HG02981 (cell line): ENCODE data around the gene KDM4C.
"Not testable (repeated sequence)": the region's sequence is repeated elsewhere in the genome, so short reads cannot be mapped to it uniquely, and the experiment has no call there.

Experiments
- ATAC-seq: cut with Tn5 transposase; IDR thresholded peaks from one replicate; pipeline ENCODE4 v1.9.1; 2021; ENCODE audit warnings: mild to moderate bottlenecking, moderate library complexity; ENCODE audit not compliant: unreplicated experiment

The KDM4C gene

GRCh38 chr9:6802926-6803325 lies 45.2 kb downstream of the KDM4C start:
- ATAC-seq = no peak

- ATAC-seq = no peak
These were observed 47.8 kb downstream of the KDM4C start for GRCh38 chr9:6805532-6805931.

DNA sequence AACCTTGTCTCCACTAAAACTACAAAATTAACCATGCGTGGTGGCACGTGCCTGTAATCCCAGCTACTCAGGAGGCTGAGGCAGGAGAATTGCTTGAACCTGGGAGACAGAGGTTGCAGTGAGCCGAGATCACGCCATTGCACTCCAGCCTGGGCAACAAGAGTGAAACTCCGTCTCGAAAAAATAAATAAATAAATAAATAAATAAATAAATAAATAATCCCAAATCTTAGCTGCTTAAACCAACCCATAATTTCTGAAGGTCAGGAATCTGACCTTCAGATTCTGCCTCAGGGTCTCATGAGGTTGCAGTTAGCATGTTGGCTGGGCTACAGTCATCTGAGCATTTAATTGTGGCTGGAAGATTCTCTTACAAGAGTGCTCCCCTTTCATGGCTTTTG lies 48.5 kb downstream of the KDM4C start:
- ATAC-seq = not testable (repeated sequence)

GRCh38 chr9:6807669-6808068 lies 49.9 kb downstream of the KDM4C start:
- not testable (repeated sequence) for ATAC-seq

DNA sequence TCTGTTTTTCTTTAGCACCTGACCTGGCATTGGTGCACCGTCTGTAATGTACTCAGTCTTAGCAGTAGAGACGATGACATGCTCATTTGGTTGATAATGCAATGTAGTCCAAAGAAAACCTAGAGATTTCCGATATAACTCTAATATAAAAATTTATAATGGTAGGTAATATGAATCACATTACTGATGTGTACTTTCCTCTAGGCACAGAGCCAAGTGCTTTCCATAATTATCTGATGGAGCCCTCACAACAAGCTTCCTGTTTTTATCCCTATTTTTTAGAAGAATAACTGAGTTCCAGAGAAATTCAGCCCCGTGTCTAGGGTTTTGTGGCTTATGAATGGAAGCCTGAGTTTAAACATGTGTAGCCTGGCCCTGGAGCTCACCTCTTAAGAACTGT lies 53.7 kb downstream of the KDM4C start:
- no peak for ATAC-seq

DNA sequence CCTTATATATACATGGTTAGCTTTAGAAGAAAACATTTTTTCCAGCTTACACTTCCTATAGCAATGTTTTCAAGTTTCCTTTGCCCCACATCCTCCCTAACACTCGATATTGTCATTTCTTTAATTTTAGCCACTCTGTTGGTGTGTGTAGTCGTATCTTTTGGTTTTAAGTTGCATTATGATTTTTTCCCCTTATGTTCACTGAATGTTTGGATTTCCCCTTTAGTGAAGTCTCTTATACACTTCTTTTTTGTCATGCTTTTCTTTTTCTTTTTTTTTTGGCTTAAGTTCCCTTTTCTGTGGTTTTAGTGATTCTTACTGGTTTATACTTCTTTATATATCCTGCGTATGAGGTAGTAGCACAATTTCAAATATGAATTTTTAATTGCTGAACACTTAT lies 58.8 kb downstream of the KDM4C start:
- ATAC-seq = no peak

DNA sequence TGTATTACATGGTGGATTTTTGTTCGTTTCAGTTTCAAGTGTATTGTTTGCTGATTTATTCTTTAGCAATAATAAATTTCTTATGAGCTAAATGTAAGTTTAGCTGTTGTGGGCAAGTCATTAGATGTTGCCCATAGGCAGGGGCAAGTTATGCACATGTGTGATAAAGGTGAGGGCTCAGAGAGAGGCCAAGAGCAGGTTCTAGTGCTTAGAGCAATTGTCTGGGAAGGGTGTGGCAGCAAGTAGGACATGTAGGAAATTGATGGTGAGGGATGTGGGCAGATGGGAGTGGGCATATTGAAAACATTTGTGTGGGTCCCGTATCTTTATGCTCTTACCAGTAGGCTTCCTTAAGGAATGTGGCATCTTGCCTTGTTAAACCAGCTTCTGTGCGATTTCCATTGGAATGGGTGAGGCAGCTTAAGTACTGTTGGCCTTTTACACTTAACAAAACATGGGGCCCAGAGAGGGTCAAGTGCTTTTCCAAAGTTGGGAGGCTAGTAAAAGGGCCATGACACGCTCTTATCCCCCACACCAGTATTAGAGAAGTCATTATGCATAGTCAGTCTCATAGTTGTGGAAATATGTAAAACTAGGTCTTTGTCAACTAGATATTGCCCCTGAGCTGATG lies 60.6 kb downstream of the KDM4C start:
- no peak for ATAC-seq

DNA sequence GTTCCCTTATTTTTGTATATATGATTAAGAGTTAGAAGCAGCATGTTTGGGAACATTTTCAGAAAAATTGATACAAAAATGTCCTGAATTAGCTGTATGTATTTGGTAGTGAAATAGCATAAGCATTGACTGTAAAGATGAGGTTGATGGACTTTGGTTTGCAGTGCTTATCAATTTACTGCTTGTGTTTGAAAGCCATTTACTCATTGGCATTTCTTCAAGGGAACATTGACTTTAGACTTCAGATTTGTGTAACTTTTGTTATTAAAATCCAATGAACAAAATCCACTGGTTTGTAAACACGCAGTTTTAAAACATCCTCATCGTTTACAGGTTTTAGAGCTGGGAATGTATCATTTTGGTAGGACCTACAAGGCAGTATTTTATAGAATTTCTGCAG lies 61.3 kb downstream of the KDM4C start:
- no peak for ATAC-seq

DNA sequence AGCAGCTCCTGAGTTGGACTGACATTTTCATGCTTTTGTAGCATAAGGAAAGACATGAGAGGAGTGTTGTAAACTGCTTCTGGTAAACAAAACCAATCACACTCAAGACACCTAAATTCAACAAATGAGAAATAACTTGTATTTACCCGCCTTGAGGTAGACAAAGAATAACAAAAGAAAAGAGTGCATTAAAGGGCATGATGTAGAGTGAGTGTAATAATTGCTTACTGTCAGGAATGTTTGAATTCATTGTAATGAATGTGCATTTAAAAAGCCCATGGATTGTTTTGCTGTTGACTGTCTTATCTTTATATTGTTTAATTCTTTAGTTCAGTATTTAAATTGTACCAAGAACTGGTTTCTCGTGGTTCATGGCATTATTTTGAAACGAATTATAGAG lies 61.8 kb downstream of the KDM4C start:
- ATAC-seq = no peak

GRCh38 chr9:6822696-6823095 lies 64.9 kb downstream of the KDM4C start:
- no peak for ATAC-seq

- no peak for ATAC-seq
These were observed 69.8 kb downstream of the KDM4C start for GRCh38 chr9:6827439-6828145.

DNA sequence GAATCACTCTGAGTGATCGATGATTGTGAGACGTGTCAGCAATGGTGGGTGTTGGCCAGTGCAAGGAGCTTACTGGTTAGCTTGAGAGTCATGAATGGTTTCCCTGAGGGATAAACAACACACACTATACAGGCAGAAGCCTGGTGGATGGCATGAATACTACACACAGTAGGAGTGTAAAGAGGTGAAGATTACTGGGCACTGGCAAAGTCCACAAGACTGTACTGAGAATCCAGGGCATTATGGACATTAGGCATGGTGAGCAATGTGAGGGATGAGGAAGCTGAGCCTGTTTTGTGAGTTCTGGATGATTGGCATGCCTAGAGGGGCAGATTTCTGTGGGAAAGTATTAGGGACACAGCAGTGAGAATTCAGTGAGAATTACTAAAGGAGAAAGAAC lies 71.3 kb downstream of the KDM4C start:
- ATAC-seq = no peak

DNA sequence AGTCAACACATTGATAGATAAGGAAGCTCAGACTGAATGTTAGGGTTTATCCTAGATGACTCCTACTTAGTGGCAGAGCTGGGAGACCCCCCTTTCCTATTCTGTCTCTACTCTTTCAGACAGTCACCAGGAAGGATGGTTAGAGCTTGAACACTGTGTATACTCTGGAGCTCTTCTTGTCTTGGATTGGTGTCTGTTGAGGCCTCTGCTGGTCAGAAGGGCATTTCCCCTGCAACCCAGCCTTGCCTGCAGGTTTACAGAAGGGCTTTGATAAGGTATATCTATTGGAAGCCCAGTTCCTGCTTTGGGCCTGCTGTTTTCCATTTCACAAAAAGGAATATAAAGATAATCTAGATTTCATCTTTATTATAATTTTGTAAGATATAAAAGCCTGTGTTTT lies 71.8 kb downstream of the KDM4C start:
- ATAC-seq = no peak

DNA sequence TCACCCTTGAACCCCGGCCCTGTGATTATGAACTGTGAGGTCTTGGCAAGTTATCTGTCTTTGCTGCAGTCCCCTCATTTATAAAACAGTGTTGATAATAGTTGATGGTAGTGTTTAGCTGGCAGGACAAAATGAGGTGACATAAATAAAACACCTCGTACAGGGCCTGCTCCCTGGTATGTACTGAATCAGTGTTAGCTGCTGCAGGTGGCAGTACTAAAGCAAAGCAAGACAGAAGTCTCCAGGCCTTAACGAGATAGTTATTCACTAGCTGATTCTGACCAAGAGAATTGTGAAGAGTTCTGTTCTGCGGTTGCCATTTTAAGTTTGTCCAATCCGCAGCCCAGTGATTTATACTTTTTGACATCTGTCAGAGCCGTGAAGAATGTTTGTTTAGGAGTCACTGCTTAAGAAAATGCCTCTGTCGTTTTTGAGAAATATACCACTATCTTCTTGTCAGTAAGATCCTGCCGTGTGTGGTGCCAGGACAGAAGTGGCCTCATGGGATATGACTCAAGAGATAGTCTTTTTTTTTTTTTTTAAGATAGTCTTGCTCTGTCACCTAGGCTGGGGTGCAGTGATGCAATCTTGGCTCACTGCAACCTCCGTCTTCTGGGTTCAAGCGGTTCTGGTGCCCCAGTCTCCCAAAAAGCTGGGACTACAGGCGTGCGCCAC lies 75.9 kb downstream of the KDM4C start:
- ATAC-seq = no peak

- ATAC-seq = no peak
These were observed 76.5 kb downstream of the KDM4C start for GRCh38 chr9:6834306-6834705.

GRCh38 chr9:6838158-6838557 lies 80.4 kb downstream of the KDM4C start:
- ATAC-seq = no peak

DNA sequence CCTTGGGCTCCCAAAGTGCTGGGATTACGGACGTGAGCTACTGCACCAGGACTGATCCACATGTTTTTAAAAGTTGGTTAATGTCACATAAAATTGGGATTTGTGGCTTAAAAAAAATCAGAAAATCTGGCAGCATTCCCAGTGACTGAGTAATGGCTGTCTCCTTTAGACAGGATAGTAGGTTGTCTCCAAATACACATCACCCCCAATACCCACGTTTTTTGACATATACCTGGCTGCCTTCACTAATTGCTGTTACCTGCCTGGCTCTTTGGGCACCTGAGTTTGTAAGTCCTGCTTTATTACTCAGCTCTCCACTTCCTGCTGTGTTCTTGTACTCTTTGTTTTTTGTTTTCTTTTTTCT lies 84.8 kb downstream of the KDM4C start:
- ATAC-seq = no peak

DNA sequence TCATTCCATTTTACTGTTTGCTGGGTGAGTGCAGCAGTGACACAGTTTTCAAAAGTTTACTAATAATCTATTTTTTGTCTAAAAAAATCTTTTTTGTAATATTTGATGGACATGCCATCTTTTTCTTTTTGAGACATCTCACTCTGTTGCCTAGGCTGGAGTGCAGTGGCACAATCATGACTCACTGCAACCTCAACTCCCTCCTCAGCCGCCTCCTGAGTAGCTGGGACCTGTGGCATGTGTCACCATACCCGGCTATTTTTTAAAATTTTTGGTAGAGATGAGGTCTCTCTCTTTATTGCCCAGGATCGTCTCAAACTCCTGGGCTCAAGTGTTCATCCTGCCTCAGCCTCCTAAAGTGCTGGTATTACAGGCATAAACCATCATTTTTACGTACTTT lies 86.0 kb downstream of the KDM4C start:
- no peak for ATAC-seq

DNA sequence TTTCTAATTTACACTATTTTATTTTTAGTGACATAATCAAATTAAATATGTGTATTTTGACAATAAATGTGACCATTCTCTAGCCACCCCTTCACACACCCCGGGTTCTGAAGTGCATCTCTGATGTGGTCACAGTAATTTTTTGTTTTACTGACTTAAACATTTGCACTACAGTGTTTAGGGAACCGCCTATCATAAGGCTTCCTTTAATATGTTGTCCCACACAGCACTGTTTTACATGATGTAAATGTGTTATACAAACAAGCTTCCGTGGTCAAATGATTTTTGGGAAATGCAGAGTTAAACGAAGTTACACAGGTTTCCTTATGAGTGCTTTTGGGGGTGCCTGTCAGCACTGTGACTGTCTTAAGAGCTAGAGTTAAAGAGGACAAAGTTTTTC lies 86.5 kb downstream of the KDM4C start:
- ATAC-seq = no peak

DNA sequence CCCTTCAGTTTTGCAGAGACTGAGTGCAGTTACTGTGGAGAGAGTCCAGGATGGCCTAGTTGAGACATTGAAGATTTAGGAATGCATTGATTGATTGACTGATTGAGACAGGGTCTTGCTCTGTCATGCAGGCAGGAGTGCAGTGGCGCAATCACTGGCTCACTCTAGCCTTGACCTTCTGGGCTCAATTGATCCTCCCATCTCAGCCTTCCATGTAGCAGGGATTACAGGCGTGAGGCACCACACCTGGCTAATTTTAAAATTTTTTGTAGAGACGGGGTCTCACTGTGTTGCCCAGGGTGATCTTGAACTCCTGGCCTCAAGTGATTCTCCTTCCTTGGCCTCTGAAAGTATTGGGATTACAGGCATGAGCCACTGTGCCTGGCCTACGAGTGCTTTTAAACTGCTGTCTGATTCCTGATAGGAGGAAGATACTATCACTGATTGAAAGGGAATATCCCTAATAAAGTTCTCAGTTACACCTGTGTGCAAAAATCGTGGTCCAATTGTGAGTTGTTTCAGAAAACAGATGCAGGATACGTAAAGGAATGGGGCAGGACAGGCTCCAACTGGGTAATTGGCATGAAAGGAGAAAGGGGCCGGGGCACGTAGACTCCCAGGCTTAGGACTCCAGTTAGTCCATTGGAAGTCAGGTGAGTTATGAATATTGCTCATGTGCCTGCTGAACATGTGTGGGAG lies 87.5 kb downstream of the KDM4C start:
- no peak for ATAC-seq

DNA sequence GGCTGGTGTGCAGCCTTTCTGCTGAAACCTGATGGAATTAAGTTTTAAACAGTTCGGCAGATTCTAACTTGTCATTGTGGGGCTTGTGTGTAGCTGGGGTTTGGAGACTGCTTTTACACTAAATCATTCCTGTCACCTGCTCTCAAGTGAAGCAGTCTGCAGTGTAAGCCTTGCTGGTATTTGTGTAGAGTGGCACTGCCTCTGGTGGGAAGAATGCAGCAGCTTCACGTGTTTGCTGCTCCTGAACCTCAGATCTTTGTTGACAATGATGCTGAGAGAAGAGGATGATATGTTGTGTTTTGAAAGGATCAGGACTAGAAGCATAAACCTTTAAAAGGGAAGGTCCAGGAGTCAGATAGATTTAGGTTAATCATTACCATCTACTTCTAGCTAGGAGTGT lies 88.1 kb downstream of the KDM4C start:
- no peak for ATAC-seq
